A549 (cell line): Measurements from ENCODE around the gene C2CD3.

ENCODE experiments used
- CEBPB ChIP-seq, 2 experiments: fragments of >200 bp in 1 of 2; sonication (Bioruptor Twin) in 1 of 2; formaldehyde crosslinking in 1 of 2; IDR thresholded peaks; 2 replicates each; pipeline ENCODE4 v1.6.1; 2012 to 2016
- NFE2L2 ChIP-seq: fragments of 150-350 bp; conservative IDR thresholded peaks from 2 replicates; pipeline ENCODE4 v1.6.1; 2014; ENCODE audit warnings: low read length

- TF ChIP-seq NFE2L2, result no peak
- TF ChIP-seq CEBPB (IDR thresholded peaks at IDR 0.05), result no peak
Observed at GRCh38 chr11:73978576-73979086, 192.2 kb downstream of the C2CD3 start.
